WTC11 (cell line): ENCODE measurements around the gene TBC1D22A. TPM values are rescaled to one million over a fixed set of nuclear protein-coding genes. Genes with fewer than 3 reads are reported as not detected.
"Not testable (repeated sequence)": the region's sequence is repeated elsewhere in the genome, so short reads cannot be mapped to it uniquely, and the experiment has no call there.

ENCODE experiments used
- ATAC-seq: fragments of 200-7000 bp; cut with Tn5 transposase; 2 replicates; pipeline ENCODE4 v1.10.0; 2021; ENCODE audit warnings: mild to moderate bottlenecking, moderate library complexity
- CTCF ChIA-PET: fragments of 300-600 bp; sonication (Branson Sonifier 250); formaldehyde crosslinking; loops from one replicate; lab custom pipeline; 2021; ENCODE audit warnings: antibody characterized with exemption; lab: Charles Lee
- POLR2A ChIA-PET: fragments of 350-600 bp; sonication (Branson Sonifier 250); formaldehyde crosslinking; loops from one replicate; lab custom pipeline; 2021; ENCODE audit warnings: antibody characterized with exemption; lab: Charles Lee
- DNase-seq: peaks from one replicate; pipeline ENCODE4 v3.0.0; 2021; ENCODE audit warnings: low spot score
- H3K27ac Mint-ChIP-seq: 2 replicates; pipeline ENCODE4 v1.8.0; 2021; ENCODE audit warnings: mixed read lengths
- H3K27me3 Mint-ChIP-seq: 2 replicates; pipeline ENCODE4 v1.8.0; 2021; ENCODE audit warnings: low read depth, mild to moderate bottlenecking, moderate library complexity, mixed read lengths
- H3K36me3 Mint-ChIP-seq: 2 replicates; pipeline ENCODE4 v1.8.0; 2021; ENCODE audit warnings: mixed read lengths
- H3K4me1 Mint-ChIP-seq: 2 replicates; pipeline ENCODE4 v1.8.0; 2022; ENCODE audit warnings: mixed read lengths
- H3K4me3 Mint-ChIP-seq: 2 replicates; pipeline ENCODE4 v1.8.0; 2021; ENCODE audit warnings: mild to moderate bottlenecking, moderate library complexity, mixed read lengths
- H3K9me3 Mint-ChIP-seq: 2 replicates; pipeline ENCODE4 v1.8.0; 2021; ENCODE audit warnings: mixed read lengths
- ATF2 ChIP-seq: sonication (generic); formaldehyde crosslinking; IDR thresholded peaks from 2 replicates; pipeline ENCODE4 v1.8.1; 2022; ENCODE audit warnings: low read depth, missing genetic modification reagents, borderline replicate concordance
- CREM ChIP-seq: sonication (generic); formaldehyde crosslinking; IDR thresholded peaks from 2 replicates; pipeline ENCODE4 v1.8.1; 2022; ENCODE audit warnings: mild to moderate bottlenecking, missing genetic modification reagents, moderate library complexity
- CTCF ChIP-seq: fragments of 200-600 bp; IDR thresholded peaks from 2 replicates; pipeline ENCODE4 v1.8.0; 2022; ENCODE audit warnings: antibody characterized with exemption
- ELF4 ChIP-seq: sonication (generic); formaldehyde crosslinking; IDR thresholded peaks from 2 replicates; pipeline ENCODE4 v1.8.1; 2022; ENCODE audit warnings: low read depth, mild to moderate bottlenecking, moderate library complexity, missing genetic modification reagents
- ERG ChIP-seq: fragments of 250-450 bp; sonication (Bioruptor Pico); IDR thresholded peaks from 2 replicates; pipeline ENCODE4 v1.8.0; 2021; ENCODE audit warnings: mild to moderate bottlenecking
- FOXP1 ChIP-seq: sonication (generic); formaldehyde crosslinking; IDR thresholded peaks from 2 replicates; pipeline ENCODE4 v1.8.0; 2022; ENCODE audit warnings: missing genetic modification reagents, mild to moderate bottlenecking, moderate library complexity, borderline replicate concordance
- JAZF1 ChIP-seq: fragments of 250-450 bp; sonication (Bioruptor Pico); IDR thresholded peaks from 2 replicates; pipeline ENCODE4 v1.9.0; 2021; ENCODE audit warnings: moderate library complexity, mild to moderate bottlenecking, inconsistent platforms
- NR2C2 ChIP-seq: sonication (generic); formaldehyde crosslinking; IDR thresholded peaks from 2 replicates; pipeline ENCODE4 v1.8.0; 2022; ENCODE audit warnings: mild to moderate bottlenecking, missing genetic modification reagents
- PREB ChIP-seq: sonication (generic); formaldehyde crosslinking; IDR thresholded peaks from 2 replicates; pipeline ENCODE4 v1.8.1; 2022; ENCODE audit warnings: mild to moderate bottlenecking, missing genetic modification reagents, moderate library complexity, borderline replicate concordance
- PRRX2 ChIP-seq: fragments of 250-450 bp; sonication (Bioruptor Pico); IDR thresholded peaks from 2 replicates; pipeline ENCODE4 v1.8.0; 2021; ENCODE audit warnings: mild to moderate bottlenecking
- RORB ChIP-seq: fragments of 250-450 bp; sonication (Bioruptor Pico); IDR thresholded peaks from 2 replicates; pipeline ENCODE4 v1.9.0; 2021; ENCODE audit warnings: mild to moderate bottlenecking
- TP53 ChIP-seq: sonication (generic); formaldehyde crosslinking; IDR thresholded peaks from 2 replicates; pipeline ENCODE4 v1.8.1; 2023; ENCODE audit warnings: mild to moderate bottlenecking, missing genetic modification reagents
- USF2 ChIP-seq: sonication (generic); formaldehyde crosslinking; IDR thresholded peaks from 2 replicates; pipeline ENCODE4 v1.8.1; 2023; ENCODE audit warnings: mild to moderate bottlenecking, missing genetic modification reagents, moderate library complexity
- ZMAT4 ChIP-seq: fragments of 250-450 bp; sonication (Bioruptor Pico); IDR thresholded peaks from 2 replicates; pipeline ENCODE4 v1.9.0; 2021; ENCODE audit warnings: mild to moderate bottlenecking
- ZNF121 ChIP-seq: sonication (generic); formaldehyde crosslinking; IDR thresholded peaks from 2 replicates; pipeline ENCODE4 v1.8.0; 2023; ENCODE audit warnings: missing genetic modification reagents
- ZNF219 ChIP-seq: sonication (generic); formaldehyde crosslinking; IDR thresholded peaks from 2 replicates; pipeline ENCODE4 v1.8.0; 2023; ENCODE audit warnings: missing genetic modification reagents, mild to moderate bottlenecking, borderline replicate concordance
- ZNF232 ChIP-seq: sonication (generic); formaldehyde crosslinking; IDR thresholded peaks from 2 replicates; pipeline ENCODE4 v1.8.0; 2022; ENCODE audit warnings: mild to moderate bottlenecking, missing genetic modification reagents
- ZSCAN18 ChIP-seq: fragments of 250-450 bp; sonication (Bioruptor Pico); IDR thresholded peaks from 2 replicates; pipeline ENCODE4 v2.1.2; 2022; ENCODE audit warnings: mild to moderate bottlenecking, moderate library complexity
- total RNA-seq: library from RNA; stranded (reverse); gene quantifications from 3 replicates; pipeline ENCODE4 v1.2.3, GENCODE V29; 2021

The TBC1D22A gene
- total RNA-seq, 1 experiment from 2014 or later, result 18.1 TPM

GRCh38 chr22:46976598-46976997, 214.1 kb downstream of the TBC1D22A start (continued):
- TF ChIP-seq ERG (CRISPR knock-in tag) (no peak), PREB (CRISPR knock-in tag) (no peak), JAZF1 (CRISPR knock-in tag) (no peak)
- TF ChIP-seq, all 79 proteins: peak for 0

- POLR2A ChIA-PET, result interaction anchor here (1.0 kb wide), 1 partner anchor 72 kb away, joined by 3 read pairs; no protein-coding TSS in a partner anchor
- ATAC-seq (peak; percentile 58), DNase-seq (no peak)
- Mint-ChIP-seq H3K36me3 (no peaks in the 10 kb centered on the region), H3K4me3 (no peak overlapping the region), H3K27me3 (no peaks in the 10 kb centered on the region), H3K9me3 (no peaks in the 10 kb centered on the region), H3K4me1 (peaks cover 4% of the 10 kb centered on the region), H3K27ac (peak overlapping the region; percentile 73; the same call in 1 of the 2 replicates)
- CTCF ChIA-PET, result interaction anchor here (1.2 kb wide), 2 partner anchors 35 to 145 kb away, joined by 3 read pairs; no protein-coding TSS in a partner anchor
- no peak for TF ChIP-seq ERG (CRISPR knock-in tag)
- TF ChIP-seq JAZF1 (CRISPR knock-in tag), result no peak
- no peak for TF ChIP-seq FOXP1 (CRISPR knock-in tag)
- TF ChIP-seq ATF2 (CRISPR knock-in tag), result no peak
- TF ChIP-seq CTCF, result no peak
- no peak for TF ChIP-seq CREM (CRISPR knock-in tag)
- no peak for TF ChIP-seq ELF4
- TF ChIP-seq PRRX2, result no peak
- no peak for TF ChIP-seq ZMAT4 (CRISPR knock-in tag)
- TF ChIP-seq RORB (CRISPR knock-in tag), result no peak
- no peak for TF ChIP-seq ZNF121
- no peak for TF ChIP-seq ZSCAN18 (CRISPR knock-in tag)
- no peak for TF ChIP-seq USF2 (CRISPR knock-in tag)
- TF ChIP-seq ZNF232, result no peak
- TF ChIP-seq TP53 (CRISPR knock-in tag), result no peak
- TF ChIP-seq ZNF219 (CRISPR knock-in tag), result no peak
- TF ChIP-seq NR2C2 (CRISPR knock-in tag), result no peak
Observed at GRCh38 chr22:46977656-46978343, 215.3 kb downstream of the TBC1D22A start.

- POLR2A ChIA-PET, ATAC-seq, H3K27ac Mint-ChIP-seq, DNase-seq, H3K27me3 Mint-ChIP-seq, H3K36me3 Mint-ChIP-seq, H3K9me3 Mint-ChIP-seq, H3K4me1 Mint-ChIP-seq, H3K4me3 Mint-ChIP-seq: not testable (repeated sequence)
- CTCF ChIA-PET, result interaction anchor here (1.2 kb wide), 1 partner anchor 146 kb away, joined by 3 read pairs; no protein-coding TSS in a partner anchor
Observed at GRCh38 chr22:46978668-46979067, 216.2 kb downstream of the TBC1D22A start.
